Inferior parietal cortex (tissue), 1 donor: Measurements from ENCODE around the gene NACC2.

Experiments used
- DNase-seq: peaks from one replicate; pipeline ENCODE4 v3.0.0-alpha.2; 2016; ENCODE audit errors: extremely low spot score

The NACC2 gene

GRCh38 chr9:136023410-136024225, 71.5 kb downstream of the NACC2 start:
- no peak for DNase-seq

GRCh38 chr9:136022731-136023409, 72.2 kb downstream of the NACC2 start:
- no peak for DNase-seq

- no peak for DNase-seq
Measured at GRCh38 chr9:136021872-136022681, 73.0 kb downstream of the NACC2 start.

GRCh38 chr9:136021171-136021871, 73.8 kb downstream of the NACC2 start:
- DNase-seq, result no peak

- DNase-seq, result no peak
Measured at GRCh38 chr9:136020671-136021070, 74.4 kb downstream of the NACC2 start.

GRCh38 chr9:136020206-136020605, 74.9 kb downstream of the NACC2 start:
- DNase-seq, result no peak

GRCh38 chr9:136019681-136020060, 75.4 kb downstream of the NACC2 start:
- no peak for DNase-seq

GRCh38 chr9:136019041-136019680, 75.9 kb downstream of the NACC2 start:
- DNase-seq, result no peak

- no peak for DNase-seq
Measured at GRCh38 chr9:136018257-136019031, 76.6 kb downstream of the NACC2 start.

GRCh38 chr9:136017289-136018190, 77.5 kb downstream of the NACC2 start:
- no peak for DNase-seq

- no peak for DNase-seq
Measured at GRCh38 chr9:136016572-136017288, 78.4 kb downstream of the NACC2 start.

- no peak for DNase-seq
Measured at GRCh38 chr9:136015656-136016571, 79.2 kb downstream of the NACC2 start.

GRCh38 chr9:136014924-136015633, 80.0 kb downstream of the NACC2 start:
- DNase-seq, result no peak

GRCh38 chr9:136014147-136014923, 80.8 kb downstream of the NACC2 start:
- DNase-seq, result no peak

GRCh38 chr9:136013524-136014034, 81.5 kb downstream of the NACC2 start:
- DNase-seq, result no peak

GRCh38 chr9:136013116-136013515, 82.0 kb downstream of the NACC2 start:
- DNase-seq, result no peak
